Measurements from ENCODE around the gene RORC.

DNA sequence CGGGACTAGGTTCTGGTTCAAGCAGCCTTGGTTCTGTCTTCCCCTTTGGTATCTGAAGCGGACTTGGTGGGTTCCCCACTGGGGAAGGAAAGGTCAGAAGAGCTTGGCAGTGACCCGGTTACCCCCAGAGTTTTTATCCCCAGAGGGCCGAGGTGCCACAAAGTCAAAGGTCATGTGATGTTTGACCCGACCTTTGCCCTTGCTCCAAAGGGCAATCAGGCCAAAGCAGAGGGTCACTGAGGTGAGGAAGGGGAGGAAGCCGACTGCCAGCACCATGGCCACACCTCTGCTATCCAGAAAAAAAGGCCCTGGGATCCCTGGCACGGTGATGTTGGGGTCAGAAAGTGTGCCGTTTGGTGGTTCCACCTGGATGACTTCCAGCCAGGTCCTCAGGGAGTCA, 30.8 kb downstream of the RORC start:
- TF ChIP-seq POLR2A (IDR thresholded peaks at IDR 0.05) (no peak), CTCF (IDR thresholded peaks at IDR 0.05) (no peak)

Measured in breast epithelium (tissue), 3 donors.